HL-60 (cell line): ENCODE measurements around the gene CTDP1.
"Not testable (repeated sequence)": the region's sequence is repeated elsewhere in the genome, so short reads cannot be mapped to it uniquely, and the experiment has no call there.

Experiments
- DNase-seq, 2 experiments: peaks; one replicate each; pipeline ENCODE4 v3.0.0-alpha.2; 2010 to 2020; ENCODE audit warnings: low read depth in 1 of 2, low spot score in 1 of 2
- H3K27ac ChIP-seq: fragments of 250-450 bp; sonication (Bioruptor Pico); replicated peaks from 2 replicates; pipeline ENCODE4 v1.5.1; 2020; ENCODE audit warnings: mild to moderate bottlenecking, moderate library complexity
- H3K27me3 ChIP-seq: fragments of 250-450 bp; sonication (Bioruptor Pico); 2 replicates; pipeline ENCODE4 v1.5.1; 2021; ENCODE audit warnings: mild to moderate bottlenecking, moderate library complexity; ENCODE audit not compliant: insufficient read depth, poor library complexity, severe bottlenecking
- H3K4me3 ChIP-seq: replicated peaks from 2 replicates; pipeline ENCODE4 v1.5.1; 2011; ENCODE audit warnings: mild to moderate bottlenecking, control low read depth, low read length; ENCODE audit not compliant: insufficient read depth
- GABPA ChIP-seq: IDR thresholded peaks from 2 replicates; pipeline ENCODE4 v1.6.1; 2012; ENCODE audit warnings: low read depth
- POLR2AphosphoS5 ChIP-seq: IDR thresholded peaks from 2 replicates; pipeline ENCODE4 v1.6.1; 2012; ENCODE audit warnings: low read depth
- SPI1 ChIP-seq: IDR thresholded peaks from 2 replicates; pipeline ENCODE4 v1.6.1; 2012; ENCODE audit warnings: low read depth, mild to moderate bottlenecking, borderline replicate concordance
- TF ChIP-seq, protein P1 (sequence below): IDR thresholded peaks from one replicate; pipeline ENCODE4 v1.5.1; 2011; ENCODE audit warnings: low read length, control low read depth, inconsistent platforms; ENCODE audit not compliant: insufficient read depth
- TF ChIP-seq, protein P2 (sequence below): IDR thresholded peaks from 2 replicates; pipeline ENCODE4 v1.6.1; 2012; ENCODE audit warnings: low read depth; ENCODE audit not compliant: insufficient replicate concordance

CTDP1 gene

DNA sequence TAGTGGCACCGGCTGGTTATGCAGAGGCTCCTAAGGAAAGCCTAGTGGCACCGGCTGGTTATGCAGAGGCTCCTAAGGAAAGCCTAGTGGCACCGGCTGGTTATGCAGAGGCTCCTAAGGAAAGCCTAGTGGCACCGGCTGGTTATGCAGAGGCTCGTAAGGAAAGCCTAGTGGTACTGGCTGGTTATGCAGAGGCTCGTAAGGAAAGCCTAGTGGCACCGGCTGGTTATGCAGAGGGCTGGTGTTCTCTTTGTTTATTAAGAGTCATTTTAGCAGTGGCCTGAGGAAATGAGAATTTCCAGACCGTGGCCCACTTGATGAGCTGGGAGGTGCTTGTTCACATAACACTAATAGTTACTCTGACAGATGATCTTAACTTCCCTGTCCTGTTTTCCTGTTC is 73.3 kb downstream of the CTDP1 start:
- H3K27me3 ChIP-seq, H3K4me3 ChIP-seq, DNase-seq, H3K27ac ChIP-seq: not testable (repeated sequence)

DNA sequence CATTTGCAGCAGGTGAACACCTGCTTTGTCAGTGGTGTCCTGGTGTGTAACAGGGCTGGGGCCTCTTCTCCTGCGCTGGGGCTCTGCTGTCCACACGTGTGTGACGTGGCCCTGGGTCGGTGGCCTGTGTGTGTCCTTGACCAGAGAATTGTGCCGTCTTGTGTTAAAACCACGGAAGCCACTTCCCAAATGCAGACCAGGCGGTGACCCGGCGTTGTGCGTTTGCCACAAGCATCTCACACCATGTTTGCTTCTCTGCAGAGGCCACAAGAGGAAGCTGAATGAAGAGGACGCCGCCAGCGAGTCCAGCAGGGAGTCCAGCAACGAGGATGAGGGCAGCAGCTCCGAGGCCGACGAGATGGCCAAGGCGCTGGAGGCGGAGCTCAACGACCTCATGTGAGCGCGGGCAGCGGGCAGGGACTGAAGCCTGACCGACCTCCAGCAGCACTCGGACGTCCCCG is 73.8 kb downstream of the CTDP1 start:
- Histone ChIP-seq H3K27ac (no peak overlapping the region), H3K4me3 (no peak overlapping the region), H3K27me3 (no peaks in the 10 kb centered on the region)
- DNase-seq = no peak
- TF ChIP-seq GABPA (no peak), POLR2AphosphoS5 (no peak), SPI1 (no peak)
- TF ChIP-seq, protein P1, sequence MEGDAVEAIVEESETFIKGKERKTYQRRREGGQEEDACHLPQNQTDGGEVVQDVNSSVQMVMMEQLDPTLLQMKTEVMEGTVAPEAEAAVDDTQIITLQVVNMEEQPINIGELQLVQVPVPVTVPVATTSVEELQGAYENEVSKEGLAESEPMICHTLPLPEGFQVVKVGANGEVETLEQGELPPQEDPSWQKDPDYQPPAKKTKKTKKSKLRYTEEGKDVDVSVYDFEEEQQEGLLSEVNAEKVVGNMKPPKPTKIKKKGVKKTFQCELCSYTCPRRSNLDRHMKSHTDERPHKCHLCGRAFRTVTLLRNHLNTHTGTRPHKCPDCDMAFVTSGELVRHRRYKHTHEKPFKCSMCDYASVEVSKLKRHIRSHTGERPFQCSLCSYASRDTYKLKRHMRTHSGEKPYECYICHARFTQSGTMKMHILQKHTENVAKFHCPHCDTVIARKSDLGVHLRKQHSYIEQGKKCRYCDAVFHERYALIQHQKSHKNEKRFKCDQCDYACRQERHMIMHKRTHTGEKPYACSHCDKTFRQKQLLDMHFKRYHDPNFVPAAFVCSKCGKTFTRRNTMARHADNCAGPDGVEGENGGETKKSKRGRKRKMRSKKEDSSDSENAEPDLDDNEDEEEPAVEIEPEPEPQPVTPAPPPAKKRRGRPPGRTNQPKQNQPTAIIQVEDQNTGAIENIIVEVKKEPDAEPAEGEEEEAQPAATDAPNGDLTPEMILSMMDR = no peak
- TF ChIP-seq, protein P2, sequence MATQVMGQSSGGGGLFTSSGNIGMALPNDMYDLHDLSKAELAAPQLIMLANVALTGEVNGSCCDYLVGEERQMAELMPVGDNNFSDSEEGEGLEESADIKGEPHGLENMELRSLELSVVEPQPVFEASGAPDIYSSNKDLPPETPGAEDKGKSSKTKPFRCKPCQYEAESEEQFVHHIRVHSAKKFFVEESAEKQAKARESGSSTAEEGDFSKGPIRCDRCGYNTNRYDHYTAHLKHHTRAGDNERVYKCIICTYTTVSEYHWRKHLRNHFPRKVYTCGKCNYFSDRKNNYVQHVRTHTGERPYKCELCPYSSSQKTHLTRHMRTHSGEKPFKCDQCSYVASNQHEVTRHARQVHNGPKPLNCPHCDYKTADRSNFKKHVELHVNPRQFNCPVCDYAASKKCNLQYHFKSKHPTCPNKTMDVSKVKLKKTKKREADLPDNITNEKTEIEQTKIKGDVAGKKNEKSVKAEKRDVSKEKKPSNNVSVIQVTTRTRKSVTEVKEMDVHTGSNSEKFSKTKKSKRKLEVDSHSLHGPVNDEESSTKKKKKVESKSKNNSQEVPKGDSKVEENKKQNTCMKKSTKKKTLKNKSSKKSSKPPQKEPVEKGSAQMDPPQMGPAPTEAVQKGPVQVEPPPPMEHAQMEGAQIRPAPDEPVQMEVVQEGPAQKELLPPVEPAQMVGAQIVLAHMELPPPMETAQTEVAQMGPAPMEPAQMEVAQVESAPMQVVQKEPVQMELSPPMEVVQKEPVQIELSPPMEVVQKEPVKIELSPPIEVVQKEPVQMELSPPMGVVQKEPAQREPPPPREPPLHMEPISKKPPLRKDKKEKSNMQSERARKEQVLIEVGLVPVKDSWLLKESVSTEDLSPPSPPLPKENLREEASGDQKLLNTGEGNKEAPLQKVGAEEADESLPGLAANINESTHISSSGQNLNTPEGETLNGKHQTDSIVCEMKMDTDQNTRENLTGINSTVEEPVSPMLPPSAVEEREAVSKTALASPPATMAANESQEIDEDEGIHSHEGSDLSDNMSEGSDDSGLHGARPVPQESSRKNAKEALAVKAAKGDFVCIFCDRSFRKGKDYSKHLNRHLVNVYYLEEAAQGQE = no peak

DNA sequence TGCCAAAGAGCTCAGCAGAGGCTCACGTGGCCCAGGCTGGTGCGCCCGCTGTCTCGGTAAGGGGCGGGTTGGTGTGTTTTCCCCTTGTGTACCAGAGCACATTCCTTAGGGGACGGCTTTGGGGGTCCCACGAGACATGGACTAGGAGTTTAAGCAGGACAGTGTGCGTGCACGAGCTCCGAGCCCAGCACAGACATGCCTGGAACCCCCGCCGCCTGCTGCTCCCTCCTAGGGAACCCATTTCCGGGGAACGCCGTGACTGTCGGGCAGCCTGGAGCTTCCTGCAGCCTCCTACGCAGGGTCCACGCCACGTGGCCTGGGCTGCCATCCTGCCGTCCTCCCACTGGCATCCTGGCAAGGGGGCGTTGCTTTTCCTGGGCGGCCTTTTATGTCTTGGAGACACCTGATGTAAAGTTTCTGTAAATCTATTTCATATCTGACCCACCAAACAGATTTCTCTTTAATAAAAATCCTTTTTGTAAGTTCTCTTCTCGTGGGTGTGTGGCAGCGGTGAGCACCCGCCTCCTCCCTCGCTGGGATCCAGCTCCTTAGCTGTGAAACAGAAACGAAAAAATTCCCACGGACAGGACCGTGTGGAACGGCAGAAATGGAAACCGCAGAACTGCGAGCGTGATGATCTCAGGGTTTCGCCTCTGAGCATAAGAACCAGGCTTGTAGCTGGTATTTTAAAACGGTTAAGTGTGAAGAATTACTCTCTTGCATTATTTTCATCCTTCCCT is 74.6 kb downstream of the CTDP1 start:
- H3K27me3 ChIP-seq = no peaks in the 10 kb centered on the region
- no peak for DNase-seq
- H3K27ac ChIP-seq = no peak overlapping the region
- H3K4me3 ChIP-seq = no peak overlapping the region
- TF ChIP-seq, protein P2 = no peak
- TF ChIP-seq SPI1 (no peak), GABPA (no peak), POLR2AphosphoS5 (no peak)
- TF ChIP-seq, protein P1 = no peak

DNA sequence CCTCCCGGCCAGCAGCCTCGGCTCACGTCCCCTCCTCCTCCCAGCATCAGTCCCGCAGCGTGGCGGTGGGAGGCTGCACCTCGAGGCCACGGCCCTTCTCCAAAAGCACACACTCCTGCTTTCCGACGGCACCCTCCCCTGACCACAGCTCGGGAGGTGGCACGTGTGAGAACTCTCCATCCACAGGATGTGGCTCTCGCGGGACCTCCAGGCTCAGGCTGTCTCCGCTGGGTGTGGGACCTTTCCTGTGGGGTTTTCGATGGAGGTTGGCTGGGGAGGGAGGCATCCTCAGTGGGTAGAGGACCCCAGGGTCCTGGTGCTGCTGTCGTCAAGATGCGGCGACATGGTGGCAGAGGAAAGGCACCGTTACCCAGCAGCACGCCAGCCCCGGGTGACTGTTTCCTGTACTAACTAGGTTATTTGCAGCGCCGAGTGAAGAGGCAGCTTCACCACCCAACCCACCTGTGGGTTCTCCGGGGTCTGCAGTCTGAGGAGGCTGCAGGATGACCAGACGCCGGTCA is 75.3 kb downstream of the CTDP1 start:
- H3K27me3 ChIP-seq = no peaks in the 10 kb centered on the region
- H3K4me3 ChIP-seq = no peak overlapping the region
- H3K27ac ChIP-seq = no peak overlapping the region
- DNase-seq = no peak
- TF ChIP-seq SPI1 (no peak), GABPA (no peak), POLR2AphosphoS5 (no peak)
- TF ChIP-seq, protein P1 = no peak
- TF ChIP-seq, protein P2 = no peak
